K562 (cell line): Measurements from ENCODE around the gene TOGARAM2.

Experiments used
- ARHGAP35 ChIP-seq: fragments of 450-650 bp; IDR thresholded peaks from 2 replicates; pipeline ENCODE4 v1.6.1; 2018; ENCODE audit not compliant: partially characterized antibody
- CTCF ChIP-seq, 3 experiments: IDR thresholded peaks in 2 of 3; conservative IDR thresholded peaks in 1 of 3; 2 replicates each; pipeline ENCODE4 v1.5.1; 2011 to 2012; ENCODE audit warnings: low read length in 3 of 3, mild to moderate bottlenecking in 3 of 3, control low read depth in 2 of 3, improper control_type of control experiment in 1 of 3, inconsistent platforms in 1 of 3, low read depth in 1 of 3, mixed read lengths in 1 of 3, moderate library complexity in 1 of 3; ENCODE audit not compliant: insufficient read depth in 2 of 3
- HNRNPH1 ChIP-seq: fragments of 200-400 bp; formaldehyde crosslinking; optimal IDR thresholded peaks from 2 replicates; pipeline ENCODE3; 2017; ENCODE audit warnings: low read depth, mild to moderate bottlenecking, low read length, moderate library complexity
- ILK ChIP-seq: fragments of 450-650 bp; IDR thresholded peaks from 2 replicates; pipeline ENCODE4 v1.6.1; 2016; ENCODE audit warnings: missing genetic modification characterization, low read depth, mild to moderate bottlenecking, missing compliant biosample characterization, moderate library complexity, borderline replicate concordance
- NONO ChIP-seq, 2 experiments: fragments of 200-400 bp in 1 of 2; fragments of 450-650 bp in 1 of 2; formaldehyde crosslinking in 1 of 2; IDR thresholded peaks; 2 replicates each; pipeline ENCODE4 v1.6.1; 2017; ENCODE audit warnings: low read depth in 2 of 2, mild to moderate bottlenecking in 2 of 2, moderate library complexity in 2 of 2, low read length in 1 of 2
- NR2C1 ChIP-seq, 2 experiments: fragments of 450-650 bp; IDR thresholded peaks; 2 replicates each; pipeline ENCODE4 v1.6.1; 2017; ENCODE audit warnings: mild to moderate bottlenecking in 2 of 2, antibody characterized with exemption in 1 of 2, inconsistent platforms in 1 of 2, missing compliant biosample characterization in 1 of 2, missing genetic modification characterization in 1 of 2
- PHF20 ChIP-seq: fragments of 450-650 bp; IDR thresholded peaks from 2 replicates; pipeline ENCODE4 v1.6.1; 2018; ENCODE audit not compliant: partially characterized antibody
- REST ChIP-seq, 2 experiments: fragments of 450-650 bp; formaldehyde crosslinking in 1 of 2; IDR thresholded peaks; 2 replicates each; pipeline versions ENCODE4 v1.4.0 to v1.6.1; 2014 to 2020; ENCODE audit warnings: mild to moderate bottlenecking in 2 of 2, borderline replicate concordance in 1 of 2, low read depth in 1 of 2
- YY1 ChIP-seq, 3 experiments: IDR thresholded peaks; 2 replicates each; pipeline ENCODE4 v1.6.1; 2011; ENCODE audit warnings: low read length in 2 of 3, mild to moderate bottlenecking in 2 of 3, moderate library complexity in 2 of 3, borderline replicate concordance in 1 of 3, control low read depth in 1 of 3, low read depth in 1 of 3; ENCODE audit not compliant: insufficient read depth in 3 of 3, insufficient replicate concordance in 2 of 3, control insufficient read depth in 1 of 3, insufficient read length in 1 of 3; ENCODE audit errors: extremely low read depth in 1 of 3
- ZNF140 ChIP-seq: fragments of 250-450 bp; sonication (Bioruptor Pico); IDR thresholded peaks from 2 replicates; pipeline ENCODE4 v1.8.0; 2021; ENCODE audit warnings: moderate library complexity, mild to moderate bottlenecking, inconsistent platforms
- ZNF3 ChIP-seq: fragments of 250-450 bp; sonication (Bioruptor Pico); IDR thresholded peaks from 2 replicates; pipeline ENCODE4 v1.5.0; 2021; ENCODE audit warnings: mild to moderate bottlenecking, moderate library complexity
- ZNF695 ChIP-seq: fragments of 450-650 bp; formaldehyde crosslinking; IDR thresholded peaks from 2 replicates; pipeline ENCODE4 v1.4.0; 2020; ENCODE audit warnings: mild to moderate bottlenecking, moderate library complexity

GRCh38 chr2:29100564-29100963 is 119.5 kb downstream of the TOGARAM2 start:
- no peak for TF ChIP-seq ARHGAP35
- TF ChIP-seq ZNF695: no peak
- no peak for TF ChIP-seq REST (IDR thresholded peaks at IDR 0.05; ENCODE audit: borderline replicate concordance)
- no peak for TF ChIP-seq REST (CRISPR knock-in tag; IDR thresholded peaks at IDR 0.05; ENCODE audit: low read depth)
- TF ChIP-seq CTCF (IDR thresholded peaks at IDR 0.05 in 2 of 3, conservative IDR thresholded peaks at IDR 0.05 in 1 of 3; ENCODE audit: insufficient read depth in 2 of 3, low read depth in 1 of 3, low read length in 3 of 3): no peak
- no peak for TF ChIP-seq ZNF3 (CRISPR knock-in tag)
- TF ChIP-seq PHF20: no peak
- no peak for TF ChIP-seq ILK (tag)
- TF ChIP-seq NONO (IDR thresholded peaks at IDR 0.05; ENCODE audit: low read depth in 2 of 2, low read length in 1 of 2): no peak
- no peak for TF ChIP-seq ZNF140 (CRISPR knock-in tag)
- no peak for TF ChIP-seq YY1 (IDR thresholded peaks at IDR 0.05; ENCODE audit: borderline replicate concordance in 1 of 3, control insufficient read depth in 1 of 3, extremely low read depth in 1 of 3, insufficient read depth in 3 of 3, insufficient read length in 1 of 3, insufficient replicate concordance in 2 of 3, low read depth in 1 of 3, low read length in 2 of 3)
- TF ChIP-seq NR2C1 (IDR thresholded peaks at IDR 0.05): no peak
- TF ChIP-seq NR2C1 (tag; IDR thresholded peaks at IDR 0.05): no peak
- TF ChIP-seq HNRNPH1: no peak
